SK-N-MC (cell line): ENCODE data around the gene TRIM45.

Source experiments
- DNase-seq: peaks from one replicate; pipeline ENCODE4 v3.0.0-alpha.2; 2011; ENCODE audit warnings: low read depth, low spot score
- H3K27ac ChIP-seq: fragments of 200-600 bp; sonication (generic); 2 replicates; pipeline ENCODE4 v1.5.1; 2016; ENCODE audit warnings: mixed run types
- H3K36me3 ChIP-seq: fragments of 200-600 bp; sonication (generic); 2 replicates; pipeline ENCODE4 v1.6.1; 2017; ENCODE audit warnings: antibody characterized with exemption, low read length, mixed read lengths; ENCODE audit not compliant: insufficient read depth
- H3K4me3 ChIP-seq: fragments of 200-600 bp; sonication (generic); 2 replicates; pipeline ENCODE4 v1.5.1; 2016
- H3K9ac ChIP-seq: fragments of 200-600 bp; sonication (generic); 2 replicates; pipeline ENCODE4 v1.8.0; 2017; ENCODE audit warnings: mixed run types, mixed read lengths; ENCODE audit not compliant: insufficient read length
- H3K9me3 ChIP-seq: fragments of 200-600 bp; sonication (generic); 2 replicates; pipeline ENCODE4 v1.6.1; 2017; ENCODE audit warnings: low read depth, mild to moderate bottlenecking, antibody characterized with exemption, low read length, moderate library complexity, mixed read lengths
- EZH2 ChIP-seq: fragments of 200-600 bp; sonication (generic); IDR thresholded peaks from one replicate; pipeline ENCODE4 v1.6.1; 2017; ENCODE audit warnings: antibody characterized with exemption
- FOXP2 ChIP-seq: optimal IDR thresholded peaks from 2 replicates; pipeline ENCODE3; 2011; ENCODE audit warnings: mild to moderate bottlenecking, moderate library complexity; ENCODE audit not compliant: insufficient read depth; ENCODE audit errors: extremely low read length, control extremely low read depth
- POLR2AphosphoS5 ChIP-seq: IDR thresholded peaks from 2 replicates; pipeline ENCODE4 v1.6.1; 2012; ENCODE audit warnings: mild to moderate bottlenecking, low read depth, low read length, borderline replicate concordance

The TRIM45 gene

DNA sequence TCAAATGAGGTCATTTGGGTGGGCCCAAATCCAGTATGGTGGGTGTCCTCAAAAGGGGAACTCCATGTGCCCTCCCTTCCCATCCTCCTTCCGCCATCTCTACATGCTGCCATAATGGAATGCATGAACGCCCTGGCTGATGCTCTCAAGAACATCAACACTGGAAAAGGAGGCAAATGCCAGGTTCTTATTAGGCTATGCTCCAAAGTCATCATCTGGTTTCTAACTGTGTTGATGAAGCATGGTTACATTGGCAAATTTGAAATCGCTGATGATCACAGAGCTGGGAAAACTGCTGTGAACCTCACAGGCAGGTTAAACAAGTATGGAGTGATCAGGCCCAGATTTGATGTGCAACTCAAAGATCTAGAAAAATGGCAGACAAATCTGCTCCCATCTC is 16.6 kb upstream of the TRIM45 start:
- no peak overlapping the region for H3K9ac ChIP-seq
- no peaks in the 10 kb centered on the region for H3K36me3 ChIP-seq
- no peak overlapping the region for H3K4me3 ChIP-seq
- no peak for TF ChIP-seq EZH2
- TF ChIP-seq POLR2AphosphoS5 = no peak
- TF ChIP-seq FOXP2 = no peak
- H3K9me3 ChIP-seq = no peaks in the 10 kb centered on the region
- H3K27ac ChIP-seq = no peak overlapping the region
- no peak for DNase-seq

DNA sequence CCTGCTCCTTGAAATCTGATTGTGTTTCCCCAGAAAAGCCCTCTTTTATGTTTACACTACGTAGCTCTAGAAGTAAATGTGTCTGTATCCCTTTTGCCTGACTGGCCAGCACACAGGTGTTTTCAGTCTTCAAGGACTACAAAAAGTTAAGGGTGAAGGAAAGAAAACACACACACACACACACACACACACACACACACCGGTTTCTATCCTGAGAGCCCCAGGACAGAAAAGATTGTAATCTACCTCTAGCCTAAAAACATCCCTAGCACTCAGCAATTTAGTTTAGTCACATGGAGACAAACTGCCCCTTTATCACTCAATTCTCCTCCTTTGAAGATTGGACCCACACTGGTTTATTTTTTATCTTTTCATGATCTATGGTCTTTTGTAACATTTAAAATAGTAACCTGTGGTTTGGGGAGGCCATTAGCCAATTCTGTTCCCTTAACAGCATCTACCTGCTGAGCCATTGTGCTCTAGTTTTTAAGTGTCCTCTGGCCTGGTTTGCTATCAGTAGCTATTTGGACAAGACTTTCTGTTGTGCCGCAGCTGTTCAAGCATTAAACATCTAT is 15.8 kb upstream of the TRIM45 start:
- Histone ChIP-seq H3K4me3 (no peak overlapping the region), H3K36me3 (no peaks in the 10 kb centered on the region), H3K9me3 (no peaks in the 10 kb centered on the region), H3K27ac (no peak overlapping the region), H3K9ac (no peak overlapping the region)
- TF ChIP-seq EZH2 (no peak), POLR2AphosphoS5 (no peak), FOXP2 (no peak)
- no peak for DNase-seq

DNA sequence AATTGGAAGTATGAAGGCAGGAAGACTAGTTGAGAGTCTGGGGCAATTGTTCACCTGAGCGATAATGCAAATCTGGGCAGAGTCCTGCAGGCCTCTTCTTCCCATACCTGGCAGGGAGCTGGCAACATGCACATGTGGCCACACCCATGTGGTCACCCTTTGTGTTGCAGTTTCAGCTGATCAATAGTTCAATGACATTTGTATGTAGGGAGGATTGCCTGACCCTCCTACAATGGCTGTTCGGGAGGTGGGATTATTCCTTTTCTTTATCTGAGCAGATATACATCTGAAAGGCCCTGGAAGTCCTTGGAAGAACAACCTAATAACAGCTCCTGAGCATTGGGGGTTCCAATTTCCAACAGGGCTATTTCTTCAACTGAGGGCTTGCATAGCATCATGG is 15.2 kb upstream of the TRIM45 start:
- no peak overlapping the region for H3K27ac ChIP-seq
- DNase-seq = no peak
- H3K9me3 ChIP-seq = no peaks in the 10 kb centered on the region
- no peak overlapping the region for H3K4me3 ChIP-seq
- no peak for TF ChIP-seq POLR2AphosphoS5
- no peak for TF ChIP-seq FOXP2
- no peak for TF ChIP-seq EZH2
- no peak overlapping the region for H3K9ac ChIP-seq
- H3K36me3 ChIP-seq = no peaks in the 10 kb centered on the region

DNA sequence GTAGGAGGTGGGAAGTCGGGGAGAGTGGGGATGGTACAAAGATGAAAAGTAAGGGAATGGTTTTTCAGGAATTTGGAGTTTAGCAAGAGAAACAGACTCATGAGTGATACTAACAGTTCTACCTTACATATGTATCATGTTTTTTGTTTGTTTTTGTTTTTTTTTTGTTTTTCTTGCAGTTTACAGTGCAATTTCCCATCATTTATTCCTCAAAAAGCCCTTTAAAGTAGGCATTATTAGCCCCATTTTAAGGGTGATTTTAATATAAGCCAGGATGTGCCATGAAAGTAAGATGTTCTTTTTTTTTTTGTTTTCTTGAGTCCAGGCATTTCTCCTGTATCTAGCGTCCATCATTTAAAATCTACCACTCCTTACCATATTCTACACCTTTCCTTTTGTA is 13.8 kb upstream of the TRIM45 start:
- H3K4me3 ChIP-seq = no peak overlapping the region
- H3K9me3 ChIP-seq = no peaks in the 10 kb centered on the region
- no peak overlapping the region for H3K9ac ChIP-seq
- H3K27ac ChIP-seq = no peak overlapping the region
- no peak for DNase-seq
- H3K36me3 ChIP-seq = no peaks in the 10 kb centered on the region
- no peak for TF ChIP-seq EZH2
- TF ChIP-seq POLR2AphosphoS5 = no peak
- TF ChIP-seq FOXP2 = no peak

GRCh38 chr1:117130526-117130925 is 9.0 kb upstream of the TRIM45 start:
- Histone ChIP-seq H3K36me3 (no peaks in the 10 kb centered on the region), H3K9ac (no peak overlapping the region), H3K27ac (no peak overlapping the region), H3K9me3 (no peaks in the 10 kb centered on the region), H3K4me3 (no peak overlapping the region)
- DNase-seq = no peak
- TF ChIP-seq EZH2 (no peak), POLR2AphosphoS5 (no peak)

GRCh38 chr1:117128323-117129079 is 7.0 kb upstream of the TRIM45 start:
- no peak for DNase-seq

DNA sequence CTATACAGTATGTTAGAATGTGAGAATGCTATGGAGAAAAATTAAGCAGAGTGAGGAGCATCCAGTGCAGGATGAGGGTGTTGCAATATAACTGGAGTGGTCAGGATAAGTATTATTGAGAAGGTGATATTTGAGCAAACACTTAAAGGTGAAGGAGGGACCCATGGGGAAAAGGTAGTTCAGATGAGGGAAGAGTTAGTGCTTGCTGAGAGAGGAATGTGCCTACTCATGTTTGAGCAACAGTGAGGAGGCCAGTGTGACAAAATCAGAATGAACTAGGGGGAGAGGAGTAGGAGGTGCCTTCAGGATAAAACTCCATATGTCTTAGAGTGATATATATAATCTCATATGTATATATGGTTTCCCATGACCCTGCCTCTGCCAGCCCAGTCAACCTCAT is 6.2 kb upstream of the TRIM45 start:
- TF ChIP-seq POLR2AphosphoS5 = no peak
- no peak overlapping the region for H3K27ac ChIP-seq
- H3K9ac ChIP-seq = no peak overlapping the region
- H3K36me3 ChIP-seq = no peaks in the 10 kb centered on the region
- no peaks in the 10 kb centered on the region for H3K9me3 ChIP-seq
- DNase-seq = no peak
- H3K4me3 ChIP-seq = no peak overlapping the region

More at GRCh38 chr1:117128323-117129079, 7.0 kb upstream of the TRIM45 start:
- Histone ChIP-seq H3K9ac (peak overlapping the region; percentile 17), H3K4me3 (peak overlapping the region; percentile 39), H3K9me3 (no peaks in the 10 kb centered on the region), H3K27ac (no peak overlapping the region), H3K36me3 (no peaks in the 10 kb centered on the region)
- no peak for TF ChIP-seq EZH2
- no peak for TF ChIP-seq FOXP2
- TF ChIP-seq POLR2AphosphoS5 = no peak

- no peak overlapping the region for H3K4me3 ChIP-seq
- no peak overlapping the region for H3K9ac ChIP-seq
- H3K27ac ChIP-seq = no peak overlapping the region
- no peaks in the 10 kb centered on the region for H3K36me3 ChIP-seq
- no peak for DNase-seq
- TF ChIP-seq FOXP2 (no peak), EZH2 (no peak), POLR2AphosphoS5 (no peak)
- no peaks in the 10 kb centered on the region for H3K9me3 ChIP-seq
Observed at GRCh38 chr1:117124661-117125060, 3.1 kb upstream of the TRIM45 start.

GRCh38 chr1:117123274-117123673 is 1.7 kb upstream of the TRIM45 start:
- TF ChIP-seq POLR2AphosphoS5 = no peak
- no peak for TF ChIP-seq EZH2
- TF ChIP-seq FOXP2 = no peak
- H3K9ac ChIP-seq = no peak overlapping the region
- H3K9me3 ChIP-seq = no peaks in the 10 kb centered on the region
- DNase-seq = no peak
- H3K4me3 ChIP-seq = no peak overlapping the region
- H3K36me3 ChIP-seq = no peaks in the 10 kb centered on the region
- no peak overlapping the region for H3K27ac ChIP-seq
